ENCODE measurements around the gene EZR.

DNA sequence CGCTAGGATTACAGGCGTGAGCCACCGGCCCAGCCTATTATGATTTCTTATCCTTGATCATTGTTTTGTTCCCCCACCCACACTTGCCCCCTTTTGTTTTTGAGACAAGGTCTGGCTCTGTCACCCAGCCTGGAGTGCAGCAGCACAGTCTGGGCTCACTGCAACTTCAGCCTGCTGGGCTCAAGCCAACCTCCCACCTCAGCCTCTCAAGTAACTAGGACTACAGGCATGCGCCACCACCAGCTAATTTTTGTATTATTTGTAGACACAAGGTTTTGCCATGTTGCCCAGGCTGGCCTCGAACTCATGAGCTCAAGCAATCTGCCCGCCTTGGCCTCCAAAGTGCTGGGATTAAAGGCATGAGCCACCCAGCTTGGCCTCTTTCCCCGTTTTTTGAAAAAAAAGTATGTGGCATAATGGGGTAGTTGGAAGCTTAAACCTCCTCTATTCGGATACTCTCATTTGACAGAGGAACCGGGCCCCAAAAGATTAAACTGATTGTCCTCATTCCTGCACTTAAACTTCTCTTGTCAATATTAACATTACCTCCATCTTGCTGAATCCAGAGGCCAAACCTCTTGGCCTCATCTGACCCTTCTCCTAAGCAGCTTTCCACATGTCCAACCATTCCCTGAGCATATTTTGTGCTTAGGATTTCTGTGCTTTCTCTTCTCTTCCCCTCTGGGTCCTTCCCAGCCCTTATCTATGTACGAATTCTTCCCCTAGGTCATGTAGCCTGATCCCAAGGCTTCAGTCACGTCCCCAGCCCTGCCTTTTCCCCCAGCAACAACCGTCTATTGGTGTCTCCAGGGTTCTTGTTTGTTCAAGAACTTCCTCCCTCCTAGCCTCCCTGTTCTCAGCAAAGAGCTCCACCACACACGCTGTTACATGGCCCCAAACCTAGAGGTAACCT is 6.1 kb upstream of the EZR start:
- TF ChIP-seq, protein P1, sequence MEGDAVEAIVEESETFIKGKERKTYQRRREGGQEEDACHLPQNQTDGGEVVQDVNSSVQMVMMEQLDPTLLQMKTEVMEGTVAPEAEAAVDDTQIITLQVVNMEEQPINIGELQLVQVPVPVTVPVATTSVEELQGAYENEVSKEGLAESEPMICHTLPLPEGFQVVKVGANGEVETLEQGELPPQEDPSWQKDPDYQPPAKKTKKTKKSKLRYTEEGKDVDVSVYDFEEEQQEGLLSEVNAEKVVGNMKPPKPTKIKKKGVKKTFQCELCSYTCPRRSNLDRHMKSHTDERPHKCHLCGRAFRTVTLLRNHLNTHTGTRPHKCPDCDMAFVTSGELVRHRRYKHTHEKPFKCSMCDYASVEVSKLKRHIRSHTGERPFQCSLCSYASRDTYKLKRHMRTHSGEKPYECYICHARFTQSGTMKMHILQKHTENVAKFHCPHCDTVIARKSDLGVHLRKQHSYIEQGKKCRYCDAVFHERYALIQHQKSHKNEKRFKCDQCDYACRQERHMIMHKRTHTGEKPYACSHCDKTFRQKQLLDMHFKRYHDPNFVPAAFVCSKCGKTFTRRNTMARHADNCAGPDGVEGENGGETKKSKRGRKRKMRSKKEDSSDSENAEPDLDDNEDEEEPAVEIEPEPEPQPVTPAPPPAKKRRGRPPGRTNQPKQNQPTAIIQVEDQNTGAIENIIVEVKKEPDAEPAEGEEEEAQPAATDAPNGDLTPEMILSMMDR (IDR thresholded peaks at IDR 0.05; ENCODE audit: insufficient read depth, low read length): no peak
- TF ChIP-seq SPI1 (IDR thresholded peaks at IDR 0.05; ENCODE audit: borderline replicate concordance, low read depth) (no peak), POLR2AphosphoS5 (IDR thresholded peaks at IDR 0.05; ENCODE audit: low read depth) (no peak), GABPA (IDR thresholded peaks at IDR 0.05; ENCODE audit: low read depth) (no peak)
- TF ChIP-seq, protein P2, sequence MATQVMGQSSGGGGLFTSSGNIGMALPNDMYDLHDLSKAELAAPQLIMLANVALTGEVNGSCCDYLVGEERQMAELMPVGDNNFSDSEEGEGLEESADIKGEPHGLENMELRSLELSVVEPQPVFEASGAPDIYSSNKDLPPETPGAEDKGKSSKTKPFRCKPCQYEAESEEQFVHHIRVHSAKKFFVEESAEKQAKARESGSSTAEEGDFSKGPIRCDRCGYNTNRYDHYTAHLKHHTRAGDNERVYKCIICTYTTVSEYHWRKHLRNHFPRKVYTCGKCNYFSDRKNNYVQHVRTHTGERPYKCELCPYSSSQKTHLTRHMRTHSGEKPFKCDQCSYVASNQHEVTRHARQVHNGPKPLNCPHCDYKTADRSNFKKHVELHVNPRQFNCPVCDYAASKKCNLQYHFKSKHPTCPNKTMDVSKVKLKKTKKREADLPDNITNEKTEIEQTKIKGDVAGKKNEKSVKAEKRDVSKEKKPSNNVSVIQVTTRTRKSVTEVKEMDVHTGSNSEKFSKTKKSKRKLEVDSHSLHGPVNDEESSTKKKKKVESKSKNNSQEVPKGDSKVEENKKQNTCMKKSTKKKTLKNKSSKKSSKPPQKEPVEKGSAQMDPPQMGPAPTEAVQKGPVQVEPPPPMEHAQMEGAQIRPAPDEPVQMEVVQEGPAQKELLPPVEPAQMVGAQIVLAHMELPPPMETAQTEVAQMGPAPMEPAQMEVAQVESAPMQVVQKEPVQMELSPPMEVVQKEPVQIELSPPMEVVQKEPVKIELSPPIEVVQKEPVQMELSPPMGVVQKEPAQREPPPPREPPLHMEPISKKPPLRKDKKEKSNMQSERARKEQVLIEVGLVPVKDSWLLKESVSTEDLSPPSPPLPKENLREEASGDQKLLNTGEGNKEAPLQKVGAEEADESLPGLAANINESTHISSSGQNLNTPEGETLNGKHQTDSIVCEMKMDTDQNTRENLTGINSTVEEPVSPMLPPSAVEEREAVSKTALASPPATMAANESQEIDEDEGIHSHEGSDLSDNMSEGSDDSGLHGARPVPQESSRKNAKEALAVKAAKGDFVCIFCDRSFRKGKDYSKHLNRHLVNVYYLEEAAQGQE (IDR thresholded peaks at IDR 0.05; ENCODE audit: insufficient replicate concordance, low read depth): no peak

Measured in HL-60 (cell line).